Stimulated activated CD4-positive, alpha-beta T cell treated with anti-CD3 and anti-CD28 coated beads, Interleukin-1b, Interleukin-23, amount 100 ng/mL, for 48 hours (primary cell): Measurements from ENCODE around the gene ST6GALNAC2.

ENCODE experiments used
- DNase-seq: peaks from one replicate; pipeline ENCODE4 v3.0.0-alpha.2; 2020

Gene ST6GALNAC2

DNA sequence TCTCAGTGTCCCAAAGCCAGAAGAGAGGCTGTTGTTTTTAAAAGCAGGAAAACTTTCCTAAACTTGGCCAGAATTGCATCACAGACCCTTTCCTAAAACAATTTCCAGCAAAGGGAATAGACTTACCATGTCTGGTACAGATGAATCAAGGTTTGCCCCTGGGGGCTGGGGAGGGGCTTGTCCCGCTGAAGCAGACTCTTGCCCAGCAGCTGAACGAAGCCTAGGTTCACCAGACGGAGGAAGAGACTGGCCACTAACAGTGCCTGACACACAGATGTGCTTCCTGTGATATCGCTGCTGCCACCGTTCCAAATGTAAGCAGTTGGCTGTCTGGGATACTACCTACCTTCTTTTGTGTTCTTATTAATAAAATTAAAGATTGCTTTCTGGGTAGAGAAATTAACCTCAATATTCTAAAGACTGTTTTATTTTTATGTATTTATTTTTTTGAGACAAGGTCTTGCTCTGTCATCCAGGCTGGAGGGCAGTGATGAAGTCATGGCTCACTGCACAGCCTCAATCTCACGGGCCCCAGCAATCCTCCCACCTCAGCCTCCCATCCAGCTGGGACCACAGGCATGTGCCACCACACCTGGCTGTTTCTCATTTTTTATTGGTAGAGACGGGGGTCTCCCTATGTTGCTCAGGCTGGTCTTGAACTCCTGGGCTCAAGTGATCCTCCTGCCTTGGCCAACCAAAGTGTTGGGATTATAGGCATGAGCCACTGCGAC lies 32.3 kb downstream of the ST6GALNAC2 start:
- DNase-seq, result no peak

GRCh38 chr17:76551685-76552084 lies 34.0 kb downstream of the ST6GALNAC2 start:
- no peak for DNase-seq

DNA sequence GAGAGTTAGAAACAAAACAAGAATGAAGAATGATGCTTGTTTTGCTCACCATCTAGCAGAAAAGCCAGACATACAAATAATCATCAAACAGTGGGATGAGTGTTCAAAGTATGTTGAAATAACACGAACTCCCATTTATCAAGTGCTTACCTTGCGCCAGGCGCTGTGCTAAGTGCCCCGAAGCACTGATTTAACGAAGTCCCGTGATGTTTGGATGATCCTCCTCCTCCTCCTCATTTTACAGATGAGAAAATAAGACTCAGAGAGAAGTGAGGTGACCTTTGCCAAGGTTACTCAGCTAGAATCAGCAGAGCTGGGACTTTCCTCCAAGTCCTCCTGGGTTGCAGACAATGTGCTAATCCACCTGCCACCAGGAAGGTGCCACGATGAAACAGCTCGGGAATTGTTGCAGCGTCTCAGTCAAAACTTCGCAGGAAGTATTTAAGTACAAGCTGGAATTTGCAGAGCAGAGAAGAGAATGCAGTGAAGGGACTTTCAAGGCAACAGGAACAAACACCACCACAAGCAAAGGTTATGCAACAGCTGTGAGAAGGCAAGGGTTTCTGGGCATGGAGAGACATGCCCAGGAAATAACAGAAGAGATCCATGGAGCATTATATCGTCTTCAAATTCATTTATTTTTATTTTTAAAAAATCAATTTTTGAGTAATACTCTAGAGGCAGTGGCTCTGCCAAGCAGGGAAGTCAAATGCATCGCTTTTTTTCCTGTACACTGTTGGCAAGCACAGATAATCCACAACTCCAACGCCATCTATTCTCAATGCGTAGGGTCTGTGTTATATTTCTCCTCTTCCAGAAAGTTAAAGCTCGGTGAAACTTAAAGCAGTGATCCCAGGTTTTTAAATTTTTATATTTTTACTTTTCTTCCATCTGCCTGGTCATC lies 34.7 kb downstream of the ST6GALNAC2 start:
- DNase-seq, result no peak

DNA sequence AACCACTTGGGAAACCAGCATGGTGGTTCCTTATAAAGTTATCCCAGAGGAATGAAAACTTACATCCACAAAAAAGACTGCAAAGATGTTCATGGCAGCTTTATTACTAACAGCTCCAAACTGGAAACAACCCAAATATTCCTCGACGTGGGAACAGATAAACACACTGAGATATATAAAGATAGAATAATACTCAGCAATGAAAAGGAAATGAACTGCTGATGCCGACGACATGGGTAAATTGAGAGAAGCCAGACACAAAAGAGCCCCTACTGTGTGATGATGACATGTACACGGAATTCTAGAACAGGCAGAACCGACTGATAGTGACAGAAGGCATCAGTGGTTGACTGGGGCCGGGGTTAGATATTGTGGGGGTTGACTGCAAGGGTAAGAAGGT lies 36.1 kb downstream of the ST6GALNAC2 start:
- no peak for DNase-seq

GRCh38 chr17:76549215-76549518 lies 36.5 kb downstream of the ST6GALNAC2 start:
- no peak for DNase-seq

DNA sequence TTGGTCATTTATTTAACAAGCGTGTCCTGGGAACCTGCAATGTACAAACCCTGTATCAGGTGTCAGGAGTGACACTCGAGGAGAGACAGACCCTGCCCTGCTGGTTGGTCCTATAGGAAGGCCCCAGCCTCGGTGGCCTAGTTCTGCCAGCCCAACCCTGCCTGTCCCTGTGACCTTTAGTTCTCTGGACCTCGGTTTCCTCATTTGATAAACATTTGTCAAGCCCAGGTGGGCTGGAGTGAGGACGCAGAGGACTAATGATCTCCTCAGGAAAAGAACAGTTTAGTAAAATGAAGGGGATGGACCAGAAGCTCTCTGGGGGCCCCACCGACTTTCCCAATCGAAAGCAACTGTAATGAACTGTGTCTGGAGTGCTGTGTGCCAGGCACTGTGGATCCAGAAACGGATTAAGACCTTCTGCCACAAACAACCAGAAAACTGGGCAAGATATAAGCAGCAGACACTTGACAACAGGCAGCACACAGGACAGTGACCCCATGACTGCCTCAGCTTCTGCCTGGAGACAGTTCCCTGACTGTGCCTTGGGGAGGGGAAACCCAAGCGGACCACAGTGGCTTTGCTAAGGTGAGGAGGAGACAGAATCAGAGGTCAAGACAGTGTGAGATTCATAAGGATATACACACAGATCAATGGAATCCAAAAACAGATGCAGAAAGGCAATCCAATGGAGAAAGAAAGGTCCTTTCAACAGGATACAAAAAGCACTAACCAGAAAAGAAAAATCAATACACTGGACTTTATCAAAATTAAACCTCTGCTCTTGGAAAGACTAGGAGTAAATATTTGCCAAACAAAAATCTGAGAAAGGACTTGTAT lies 37.1 kb downstream of the ST6GALNAC2 start:
- DNase-seq, result no peak

DNA sequence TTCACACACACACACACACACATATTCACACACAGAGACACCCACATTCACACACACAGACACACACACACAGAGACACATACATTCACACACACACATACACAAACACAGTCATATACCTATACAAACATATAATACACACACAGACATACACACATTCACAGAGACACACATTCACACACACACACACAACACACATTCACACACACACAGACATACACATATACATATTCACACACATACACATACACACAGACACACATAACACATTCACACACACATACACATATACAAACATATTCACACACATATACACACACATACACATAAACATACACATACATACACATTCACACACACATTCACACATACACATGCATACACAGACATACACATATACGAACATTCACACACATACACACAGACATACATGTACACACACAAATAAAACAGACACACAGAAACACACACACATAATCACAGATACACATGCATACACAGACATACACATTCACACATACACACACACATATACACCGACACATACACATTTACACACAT lies 37.9 kb downstream of the ST6GALNAC2 start:
- no peak for DNase-seq

DNA sequence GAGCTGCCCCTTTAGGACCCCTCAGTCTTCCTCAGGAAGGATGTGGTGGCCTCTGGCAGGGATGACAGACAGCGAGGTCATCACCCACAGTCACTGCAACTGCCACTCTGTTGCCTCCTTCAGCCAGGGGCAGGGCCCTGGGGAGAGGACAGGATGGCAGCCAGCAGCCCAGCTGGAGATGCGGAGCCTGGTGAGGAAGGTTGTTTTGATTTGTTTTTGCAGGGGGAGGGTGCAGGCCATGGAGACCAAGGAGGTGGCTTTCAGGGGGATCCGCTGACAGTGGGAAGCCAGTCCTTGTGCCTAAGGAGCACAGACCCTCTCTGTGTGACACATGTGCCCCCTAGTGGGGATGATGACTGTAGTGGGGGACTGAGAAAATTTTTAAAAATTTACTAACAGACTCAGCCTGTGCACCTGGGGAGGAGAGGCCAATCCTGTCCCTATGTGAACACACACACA lies 38.4 kb downstream of the ST6GALNAC2 start:
- peak; percentile 44 for DNase-seq

DNA sequence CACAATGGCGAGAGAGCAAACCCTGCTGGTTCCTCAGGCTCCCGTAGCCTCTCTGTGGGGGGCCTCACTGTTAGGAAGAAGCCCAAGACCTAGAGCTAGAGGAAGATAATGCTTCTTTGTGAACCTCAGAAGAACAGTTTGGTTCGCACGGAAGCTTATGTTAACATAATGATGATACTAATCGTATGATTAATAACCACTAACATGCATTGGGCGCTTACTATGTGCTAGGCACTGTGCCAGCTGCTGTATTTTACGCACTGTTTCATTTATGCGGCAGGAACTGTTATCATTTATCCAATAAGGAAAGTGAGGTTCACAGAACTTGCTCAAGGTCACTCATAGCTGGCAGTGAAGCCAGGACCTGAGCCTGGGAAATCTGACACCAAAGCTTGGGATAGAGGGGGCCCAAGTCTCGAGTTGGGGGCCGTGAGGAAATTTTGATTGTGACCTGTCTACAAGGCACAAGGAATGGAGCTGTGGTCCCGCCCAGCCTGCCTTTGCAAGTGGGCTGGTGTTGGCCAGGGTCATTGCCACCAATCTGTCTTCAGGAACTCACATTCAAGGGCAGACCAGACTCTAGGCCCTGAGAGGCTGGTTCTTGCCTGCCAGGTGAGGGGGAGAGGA lies 39.0 kb downstream of the ST6GALNAC2 start:
- no peak for DNase-seq

DNA sequence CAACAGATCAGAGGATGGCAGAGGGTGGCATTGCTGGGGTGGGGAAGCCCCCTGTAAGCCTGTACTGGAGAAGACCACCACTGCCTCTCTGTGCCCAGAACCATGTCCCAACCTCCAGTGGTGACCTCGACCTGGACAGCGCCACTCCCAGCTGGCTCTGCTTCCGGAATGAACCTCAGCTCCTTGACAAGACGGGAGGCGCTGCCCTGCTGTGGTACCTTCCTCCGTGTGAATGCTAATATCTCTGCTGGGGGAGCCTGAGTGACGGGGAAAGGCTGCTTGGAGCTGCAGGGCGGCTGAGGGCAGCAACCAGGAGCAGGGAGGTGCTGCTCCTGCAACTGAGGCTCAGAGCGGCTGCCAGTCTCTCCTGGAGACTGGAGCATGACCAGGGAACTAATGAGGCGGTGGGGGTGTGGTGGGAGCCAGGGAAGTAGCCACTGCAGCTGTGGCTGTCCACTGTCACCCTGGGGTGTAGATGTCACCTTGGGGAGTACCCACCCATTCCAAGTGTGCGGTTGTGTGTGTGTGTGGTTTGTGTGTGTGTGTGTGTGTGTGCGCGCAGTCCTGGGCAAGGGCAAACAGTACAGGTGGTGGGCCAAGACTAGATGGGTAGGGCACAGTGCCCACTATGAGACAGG lies 39.6 kb downstream of the ST6GALNAC2 start:
- DNase-seq, result no peak

DNA sequence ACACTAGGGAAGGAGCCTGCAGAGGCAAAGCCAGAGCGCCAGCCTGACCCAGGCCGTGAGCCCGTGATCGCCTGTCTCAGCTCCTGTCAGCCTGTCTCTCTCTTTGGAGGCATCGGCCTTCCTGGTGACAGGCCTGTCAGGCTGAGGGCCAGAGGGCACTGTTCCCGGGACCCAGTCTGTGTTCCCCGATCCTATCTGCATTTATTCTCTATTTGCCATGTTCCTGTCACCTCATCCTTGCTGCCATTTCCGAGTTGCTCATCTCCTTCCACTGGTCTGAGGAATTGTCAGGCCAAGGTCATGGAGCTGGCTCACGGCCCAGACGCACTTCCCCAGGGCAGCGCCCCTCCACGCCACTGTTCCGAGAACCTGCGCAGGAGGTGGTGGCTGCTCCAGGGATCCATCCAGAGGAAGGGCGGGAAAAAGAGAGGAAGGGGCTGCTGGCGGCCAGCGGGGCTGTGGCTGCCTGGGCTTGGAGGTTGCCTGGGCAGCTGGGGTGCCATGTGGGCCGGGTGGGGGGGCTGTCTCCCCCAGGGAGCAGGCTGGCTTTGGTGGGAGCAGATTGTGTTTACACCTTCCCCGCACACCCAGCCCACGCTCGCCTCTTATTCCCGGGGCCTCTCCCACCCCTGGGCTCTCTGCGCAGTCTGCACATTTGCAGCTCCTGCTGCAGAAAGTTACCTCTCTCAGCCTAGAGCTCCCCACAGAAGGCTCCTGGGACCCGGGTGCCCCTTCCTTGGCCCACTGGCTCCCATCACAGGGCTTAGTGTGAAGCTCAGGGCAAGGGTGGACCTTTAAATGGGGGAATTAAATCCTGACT lies 40.9 kb downstream of the ST6GALNAC2 start:
- DNase-seq, result no peak

DNA sequence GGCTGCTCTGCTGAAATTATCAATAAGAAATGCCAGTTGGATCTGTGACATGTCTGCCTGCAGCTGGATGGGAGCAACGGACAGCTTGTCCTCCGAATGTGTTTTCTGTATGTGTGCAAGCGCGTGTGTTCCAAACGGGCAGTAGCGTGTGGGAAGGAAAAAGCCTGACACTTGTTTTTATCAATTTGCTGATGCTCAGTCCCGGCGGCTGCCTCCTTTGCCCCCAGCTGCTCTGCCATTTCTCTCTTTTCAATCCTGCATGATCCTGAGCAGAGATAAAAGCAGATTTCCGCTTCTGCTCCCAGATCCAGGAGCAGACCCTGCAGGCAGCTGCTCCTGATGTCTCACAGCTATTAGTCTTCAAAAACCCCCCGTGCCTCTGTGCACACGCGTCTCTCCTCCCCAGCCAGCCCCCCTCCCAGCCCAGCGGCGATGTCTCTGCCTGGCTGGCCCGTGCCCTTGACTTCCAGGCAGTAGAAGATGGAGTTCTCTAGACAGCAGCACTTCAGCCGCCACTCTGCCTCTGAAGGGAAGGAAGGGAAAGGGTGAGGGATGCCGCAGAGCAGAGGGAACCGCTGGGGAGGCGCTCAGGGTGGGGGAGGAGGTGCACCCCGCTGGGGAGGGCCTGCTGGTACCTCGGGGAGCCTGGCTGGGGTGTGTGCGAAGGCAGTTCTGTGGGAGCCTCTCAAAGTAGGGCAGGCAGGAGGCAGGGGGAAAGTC lies 41.7 kb downstream of the ST6GALNAC2 start:
- no peak for DNase-seq

DNA sequence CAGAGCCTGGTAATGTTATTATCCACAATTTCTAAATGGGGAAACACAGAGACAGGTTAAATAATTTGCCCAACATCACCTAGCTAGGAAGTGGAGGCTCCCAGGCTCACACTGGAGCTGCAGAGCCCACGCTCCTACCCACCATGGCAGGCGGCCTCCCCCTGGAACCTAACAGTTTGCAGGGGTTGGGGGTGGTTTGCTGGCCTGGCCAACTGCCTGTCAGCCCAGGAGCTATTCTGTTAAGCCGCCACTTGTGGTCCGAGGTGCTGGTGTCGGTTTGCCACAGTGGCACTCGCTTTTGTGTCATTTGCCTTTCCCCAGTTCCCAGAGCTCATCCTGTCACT lies 42.2 kb downstream of the ST6GALNAC2 start:
- DNase-seq, result no peak

- DNase-seq, result no peak
These were observed 42.7 kb downstream of the ST6GALNAC2 start for GRCh38 chr17:76542984-76543383.

DNA sequence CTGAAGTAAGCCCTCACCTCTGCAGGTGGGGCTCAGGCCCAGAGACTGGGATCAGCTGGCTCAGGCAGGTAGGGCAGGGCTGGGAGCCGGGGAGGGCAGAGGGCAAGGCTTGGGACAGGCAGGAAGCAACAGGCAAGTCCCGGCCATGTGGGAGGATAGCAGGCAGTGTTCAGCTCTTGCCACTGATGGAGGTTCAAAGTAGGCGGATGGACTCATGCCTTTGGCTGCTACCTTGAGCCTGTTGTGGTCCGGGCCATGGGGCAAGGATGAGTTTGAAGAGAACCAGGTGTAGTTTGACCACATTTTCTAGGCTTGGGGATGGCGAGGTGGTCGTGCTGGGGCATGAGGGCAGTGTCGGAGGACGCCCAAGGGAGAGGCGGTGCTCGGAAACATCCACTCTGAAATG lies 43.1 kb downstream of the ST6GALNAC2 start:
- DNase-seq, result no peak

GRCh38 chr17:76541739-76542454 lies 43.8 kb downstream of the ST6GALNAC2 start:
- DNase-seq, result no peak

GRCh38 chr17:76540381-76541300 lies 45.0 kb downstream of the ST6GALNAC2 start:
- peak; percentile 36 for DNase-seq

- no peak for DNase-seq
These were observed 45.9 kb downstream of the ST6GALNAC2 start, which contains the start of gene PRCD for GRCh38 chr17:76539631-76540271. TSS of gene PRCD (plus strand) at chr17:76540044. CDS start at chr17:76540142, 98 bp downstream.
